Type B pancreatic cell (in vitro differentiated cells): ENCODE measurements around the gene KLF13. TPM values are rescaled to one million over a fixed set of nuclear protein-coding genes. Genes with fewer than 3 reads are reported as not detected.

ENCODE experiments used
- DNase-seq: peaks from one replicate; pipeline ENCODE4 v3.0.0; 2021; ENCODE audit warnings: mixed read lengths; ENCODE audit not compliant: unreplicated experiment; ENCODE audit errors: extremely low spot score
- H3K27ac Mint-ChIP-seq: 2 replicates; pipeline ENCODE4 v1.8.0; 2021; ENCODE audit warnings: mild to moderate bottlenecking, mixed read lengths
- H3K27me3 Mint-ChIP-seq: 2 replicates; pipeline ENCODE4 v1.8.0; 2021; ENCODE audit warnings: mixed read lengths
- H3K36me3 Mint-ChIP-seq: 2 replicates; pipeline ENCODE4 v1.8.0; 2021; ENCODE audit warnings: mixed read lengths
- H3K4me1 Mint-ChIP-seq: one replicate; pipeline ENCODE4 v1.8.0; 2021; ENCODE audit warnings: mixed read lengths; ENCODE audit not compliant: unreplicated experiment
- H3K4me3 Mint-ChIP-seq: 2 replicates; pipeline ENCODE4 v1.8.0; 2021; ENCODE audit warnings: mild to moderate bottlenecking, mixed read lengths
- H3K9me3 Mint-ChIP-seq: 2 replicates; pipeline ENCODE4 v1.8.0; 2021; ENCODE audit warnings: mixed read lengths
- total RNA-seq: library from RNA; stranded (reverse); gene quantifications from 2 replicates; pipeline ENCODE4 v1.2.1, GENCODE V29; 2021; ENCODE audit warnings: low replicate concordance
- TF ChIP-seq, protein P1 (sequence below): fragments of 200-600 bp; sonication (generic); conservative IDR thresholded peaks from 2 replicates; pipeline ENCODE4 v1.5.0; 2021; ENCODE audit warnings: antibody characterized with exemption, mild to moderate bottlenecking

KLF13 gene
- total RNA-seq, 1 donor from 2014 or later, result 38.6 TPM

DNA sequence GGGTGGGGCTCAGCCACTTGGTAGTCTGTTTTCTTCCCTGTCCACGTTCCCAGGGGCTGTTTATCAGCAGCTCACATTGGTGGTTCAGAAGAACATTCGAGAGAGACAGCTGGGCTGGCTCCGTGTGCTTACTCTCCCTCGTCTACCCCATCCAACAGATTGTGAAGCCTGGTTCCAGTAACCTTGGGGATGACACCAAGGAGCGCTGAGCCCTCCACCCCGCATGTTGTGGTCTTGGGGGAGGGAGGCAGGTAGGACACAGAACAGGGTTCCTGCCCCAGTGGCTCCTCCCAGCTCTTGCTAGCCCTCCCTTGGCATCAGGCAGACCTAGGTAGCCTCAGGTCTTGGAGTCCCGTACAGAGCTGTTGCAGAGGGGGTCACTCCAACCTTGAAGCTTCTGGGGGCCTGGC is 33.1 kb downstream of the KLF13 start:
- Mint-ChIP-seq H3K36me3 (no peaks in the 10 kb centered on the region), H3K27ac (peak overlapping the region; percentile 41), H3K27me3 (no peaks in the 10 kb centered on the region), H3K9me3 (no peaks in the 10 kb centered on the region), H3K4me3 (peak overlapping the region; percentile 51), H3K4me1 (peaks cover 56% of the 10 kb centered on the region)
- no peak for DNase-seq
- TF ChIP-seq, protein P1, sequence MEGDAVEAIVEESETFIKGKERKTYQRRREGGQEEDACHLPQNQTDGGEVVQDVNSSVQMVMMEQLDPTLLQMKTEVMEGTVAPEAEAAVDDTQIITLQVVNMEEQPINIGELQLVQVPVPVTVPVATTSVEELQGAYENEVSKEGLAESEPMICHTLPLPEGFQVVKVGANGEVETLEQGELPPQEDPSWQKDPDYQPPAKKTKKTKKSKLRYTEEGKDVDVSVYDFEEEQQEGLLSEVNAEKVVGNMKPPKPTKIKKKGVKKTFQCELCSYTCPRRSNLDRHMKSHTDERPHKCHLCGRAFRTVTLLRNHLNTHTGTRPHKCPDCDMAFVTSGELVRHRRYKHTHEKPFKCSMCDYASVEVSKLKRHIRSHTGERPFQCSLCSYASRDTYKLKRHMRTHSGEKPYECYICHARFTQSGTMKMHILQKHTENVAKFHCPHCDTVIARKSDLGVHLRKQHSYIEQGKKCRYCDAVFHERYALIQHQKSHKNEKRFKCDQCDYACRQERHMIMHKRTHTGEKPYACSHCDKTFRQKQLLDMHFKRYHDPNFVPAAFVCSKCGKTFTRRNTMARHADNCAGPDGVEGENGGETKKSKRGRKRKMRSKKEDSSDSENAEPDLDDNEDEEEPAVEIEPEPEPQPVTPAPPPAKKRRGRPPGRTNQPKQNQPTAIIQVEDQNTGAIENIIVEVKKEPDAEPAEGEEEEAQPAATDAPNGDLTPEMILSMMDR, result no peak

DNA sequence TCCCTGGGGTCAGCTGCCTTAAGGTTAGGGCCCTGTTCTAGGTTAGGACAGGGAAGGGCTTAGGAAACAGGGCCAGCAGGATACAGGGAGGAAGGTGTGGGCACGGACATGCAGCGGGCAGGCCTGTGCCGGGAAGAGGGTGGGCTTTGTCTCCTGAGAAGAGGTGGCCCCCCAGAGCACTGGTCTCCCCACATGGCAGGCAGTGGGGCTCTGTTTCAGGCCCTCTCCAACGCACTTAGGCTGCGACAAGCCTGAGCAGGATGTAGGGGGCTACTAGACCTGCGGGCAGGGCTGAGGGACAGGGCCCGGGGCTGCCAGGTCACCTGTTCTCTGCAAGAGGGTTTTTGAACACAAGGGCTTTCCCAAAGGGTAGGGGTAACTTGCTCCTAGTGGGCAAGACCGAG is 33.5 kb downstream of the KLF13 start:
- Mint-ChIP-seq H3K27ac (peak overlapping the region; percentile 41), H3K4me1 (peaks cover 56% of the 10 kb centered on the region), H3K36me3 (no peaks in the 10 kb centered on the region), H3K4me3 (no peak overlapping the region), H3K27me3 (no peaks in the 10 kb centered on the region), H3K9me3 (no peaks in the 10 kb centered on the region)
- no peak for DNase-seq
- TF ChIP-seq, protein P1, result no peak

DNA sequence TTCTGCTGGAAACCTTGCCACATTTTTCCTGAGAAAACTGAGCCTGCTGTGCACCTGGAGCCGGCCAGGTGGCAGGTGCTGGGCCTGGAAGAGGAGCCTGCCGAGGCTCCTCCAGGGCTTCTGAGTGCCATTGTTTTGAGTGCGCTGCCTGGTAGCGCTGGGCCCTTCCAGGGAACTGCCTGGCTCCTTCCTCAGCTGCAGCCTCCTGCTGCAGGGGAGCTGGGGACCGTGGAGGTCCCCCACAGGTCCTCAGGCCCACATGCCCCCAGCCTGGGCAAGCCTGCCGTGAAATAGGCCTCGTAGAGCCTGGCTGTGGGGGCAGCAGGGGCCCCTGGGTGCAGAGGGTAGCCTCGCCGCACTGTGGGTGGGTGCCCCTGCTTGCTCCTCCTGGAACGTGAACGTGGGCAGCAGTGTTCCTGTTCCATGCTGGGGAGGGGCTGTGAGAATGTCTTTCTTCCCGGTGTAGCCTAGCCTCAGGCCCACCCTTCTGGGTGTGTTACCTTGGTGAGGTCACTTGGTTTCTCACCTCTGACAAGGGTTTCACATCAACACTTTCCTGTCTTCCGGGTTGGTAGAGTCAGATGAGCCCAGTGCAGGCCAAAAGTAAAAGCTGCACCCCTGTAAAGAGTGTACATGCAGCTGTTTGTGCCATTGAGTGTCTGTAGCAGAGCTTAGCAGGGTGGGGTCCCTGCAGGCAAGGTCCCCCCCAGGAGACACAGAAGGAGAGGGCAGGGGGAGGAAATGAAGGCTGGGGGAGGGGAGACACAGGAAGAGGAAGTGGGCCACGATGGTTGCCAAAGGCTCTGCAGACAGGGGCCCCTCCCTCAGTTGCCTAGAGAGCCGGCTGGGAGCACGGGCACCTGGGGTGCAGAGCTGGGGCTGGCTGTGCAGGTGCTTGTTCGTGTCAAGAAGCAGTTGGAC is 34.5 kb downstream of the KLF13 start:
- Mint-ChIP-seq H3K4me1 (peaks cover 61% of the 10 kb centered on the region), H3K9me3 (no peaks in the 10 kb centered on the region), H3K27me3 (no peaks in the 10 kb centered on the region), H3K36me3 (no peaks in the 10 kb centered on the region), H3K27ac (peak overlapping the region; percentile 93), H3K4me3 (peak overlapping the region; percentile 74)
- TF ChIP-seq, protein P1, result no peak
- no peak for DNase-seq

DNA sequence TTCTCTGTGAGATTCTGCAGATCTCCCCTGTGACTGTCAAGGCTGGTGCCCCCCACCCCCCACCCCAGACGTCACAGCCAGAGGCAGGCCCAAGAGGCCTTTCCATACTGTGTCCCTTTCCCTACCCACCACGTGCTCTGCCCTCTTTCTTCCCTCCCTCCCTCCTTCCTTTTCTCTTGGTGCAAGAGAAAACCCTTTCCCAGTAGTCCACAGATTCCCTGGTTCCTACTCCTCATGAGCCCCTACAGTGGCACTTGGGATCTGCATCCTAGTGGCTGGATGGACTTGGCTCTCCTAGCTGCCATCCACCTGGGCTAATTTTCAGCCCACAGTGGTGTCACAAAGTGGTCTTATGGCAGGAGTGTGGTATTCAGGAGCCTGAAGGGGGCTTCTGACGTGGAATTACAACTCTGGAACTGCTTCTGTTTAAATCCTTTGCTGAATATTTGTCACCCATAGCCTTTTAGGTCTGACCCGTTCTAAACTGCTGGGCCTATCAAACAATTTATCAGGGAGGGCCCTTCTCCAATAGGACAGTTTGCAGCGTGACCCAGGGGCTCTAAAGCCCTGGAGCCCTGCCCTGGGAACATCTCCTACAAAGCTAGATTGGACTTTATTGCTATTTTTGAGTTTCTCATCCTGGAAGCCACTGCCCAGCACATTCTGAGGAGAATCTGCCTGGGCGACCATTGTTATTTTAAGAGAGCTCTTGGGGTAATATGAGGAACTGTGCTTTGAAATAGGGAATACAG is 35.3 kb downstream of the KLF13 start:
- Mint-ChIP-seq H3K4me3 (no peak overlapping the region), H3K36me3 (no peaks in the 10 kb centered on the region), H3K27me3 (no peaks in the 10 kb centered on the region), H3K27ac (peak overlapping the region; percentile 93), H3K4me1 (peaks cover 55% of the 10 kb centered on the region), H3K9me3 (no peaks in the 10 kb centered on the region)
- TF ChIP-seq, protein P1, result no peak
- DNase-seq, result no peak

DNA sequence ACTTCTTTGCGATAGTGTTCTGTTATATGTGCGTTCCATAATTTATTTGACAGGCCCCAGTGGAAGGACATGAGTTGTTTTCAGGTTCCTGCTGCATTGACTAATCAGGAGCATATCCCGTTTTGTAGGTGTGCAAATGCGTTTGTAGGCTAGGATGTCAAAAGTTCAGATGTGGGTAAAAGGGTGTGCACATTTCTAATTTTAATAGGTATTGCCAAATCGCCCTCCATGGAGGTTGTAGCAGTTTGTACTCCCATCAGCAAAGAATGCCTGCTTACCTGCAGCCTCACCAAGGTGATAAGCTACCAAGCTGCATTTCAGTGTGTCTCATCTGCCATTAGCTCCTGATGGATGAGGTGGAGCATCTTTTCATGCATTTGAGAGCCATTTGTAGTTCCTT is 36.3 kb downstream of the KLF13 start:
- H3K36me3 Mint-ChIP-seq, result no peaks in the 10 kb centered on the region
- TF ChIP-seq, protein P1, result no peak
- peaks cover 56% of the 10 kb centered on the region for H3K4me1 Mint-ChIP-seq

More for the DNA sequence above, 36.3 kb downstream of the KLF13 start:
- H3K27ac Mint-ChIP-seq, result peak overlapping the region; percentile 93
- H3K4me3 Mint-ChIP-seq, result peak overlapping the region; percentile 10
- H3K27me3 Mint-ChIP-seq, result no peaks in the 10 kb centered on the region
- no peaks in the 10 kb centered on the region for H3K9me3 Mint-ChIP-seq
- no peak for DNase-seq
